AG04449 (cell line): ENCODE results near the gene RAD51B.

Experiments used
- CTCF ChIA-PET: fragments of 350-600 bp; formaldehyde crosslinking; extraction: SDS; loops from one replicate; lab custom pipeline; 2021; ENCODE audit warnings: antibody characterized with exemption; lab: Yijun Ruan, JAX
- POLR2A ChIA-PET: fragments of 400-600, 350-600 bp; formaldehyde crosslinking; extraction: SDS; loops from one replicate; lab custom pipeline; 2020; ENCODE audit warnings: antibody characterized with exemption, inconsistent platforms; lab: Yijun Ruan, JAX
- DNase-seq: peaks from one replicate; pipeline ENCODE4 v3.0.0-alpha.2; 2010; ENCODE audit warnings: low read depth, low spot score
- H3K4me3 ChIP-seq: 2 replicates; pipeline ENCODE4 v1.5.1; 2011; ENCODE audit warnings: low read depth, mild to moderate bottlenecking, control low read depth, low read length
- TF ChIP-seq, protein P1 (sequence below): IDR thresholded peaks from one replicate; pipeline ENCODE4 v1.5.1; 2011; ENCODE audit warnings: mild to moderate bottlenecking, moderate library complexity, low read length, control low read depth, inconsistent platforms; ENCODE audit not compliant: insufficient read depth; ENCODE audit errors: missing control alignments

The RAD51B gene

DNA sequence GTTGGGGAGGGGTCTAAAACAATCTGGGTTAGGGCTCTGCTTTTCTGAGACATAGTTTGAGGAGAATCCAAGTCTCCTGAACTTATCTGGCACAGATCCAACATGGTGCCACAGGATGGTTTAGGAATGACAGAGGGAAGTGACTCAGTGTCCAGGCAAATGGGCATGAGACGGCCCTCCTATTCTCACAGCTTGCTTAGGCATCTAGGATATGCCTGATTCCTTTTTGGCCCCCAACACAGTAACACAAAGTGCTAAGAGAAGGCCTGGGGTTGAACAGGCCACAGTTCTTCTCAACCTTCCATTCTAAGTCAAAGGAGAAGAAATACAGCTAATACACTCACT is 855.6 kb downstream of the RAD51B start:
- TF ChIP-seq, protein P1, sequence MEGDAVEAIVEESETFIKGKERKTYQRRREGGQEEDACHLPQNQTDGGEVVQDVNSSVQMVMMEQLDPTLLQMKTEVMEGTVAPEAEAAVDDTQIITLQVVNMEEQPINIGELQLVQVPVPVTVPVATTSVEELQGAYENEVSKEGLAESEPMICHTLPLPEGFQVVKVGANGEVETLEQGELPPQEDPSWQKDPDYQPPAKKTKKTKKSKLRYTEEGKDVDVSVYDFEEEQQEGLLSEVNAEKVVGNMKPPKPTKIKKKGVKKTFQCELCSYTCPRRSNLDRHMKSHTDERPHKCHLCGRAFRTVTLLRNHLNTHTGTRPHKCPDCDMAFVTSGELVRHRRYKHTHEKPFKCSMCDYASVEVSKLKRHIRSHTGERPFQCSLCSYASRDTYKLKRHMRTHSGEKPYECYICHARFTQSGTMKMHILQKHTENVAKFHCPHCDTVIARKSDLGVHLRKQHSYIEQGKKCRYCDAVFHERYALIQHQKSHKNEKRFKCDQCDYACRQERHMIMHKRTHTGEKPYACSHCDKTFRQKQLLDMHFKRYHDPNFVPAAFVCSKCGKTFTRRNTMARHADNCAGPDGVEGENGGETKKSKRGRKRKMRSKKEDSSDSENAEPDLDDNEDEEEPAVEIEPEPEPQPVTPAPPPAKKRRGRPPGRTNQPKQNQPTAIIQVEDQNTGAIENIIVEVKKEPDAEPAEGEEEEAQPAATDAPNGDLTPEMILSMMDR: no peak

GRCh38 chr14:68676511-68676943 is 856.9 kb downstream of the RAD51B start:
- TF ChIP-seq, protein P1: no peak
- H3K4me3 ChIP-seq: no peak overlapping the region
- ChIA-PET CTCF (interaction anchor here (1.2 to 2.7 kb wide), 2 partner anchors 10 to 20 kb away, joined by 3 to 17 read pairs; no protein-coding TSS in a partner anchor), POLR2A (interaction anchor here (0.9 to 1.2 kb wide), 2 partner anchors 113 to 117 kb away, joined by 3 to 4 read pairs; no protein-coding TSS in a partner anchor)
- no peak for DNase-seq

More for the DNA sequence above, 855.6 kb downstream of the RAD51B start:
- DNase-seq: no peak
- no peak overlapping the region for H3K4me3 ChIP-seq
- POLR2A ChIA-PET: no interaction called here
- CTCF ChIA-PET: interaction anchor here (0.9 to 1.3 kb wide), 2 partner anchors 14 to 113 kb away, joined by 3 to 5 read pairs; no protein-coding TSS in a partner anchor

DNA sequence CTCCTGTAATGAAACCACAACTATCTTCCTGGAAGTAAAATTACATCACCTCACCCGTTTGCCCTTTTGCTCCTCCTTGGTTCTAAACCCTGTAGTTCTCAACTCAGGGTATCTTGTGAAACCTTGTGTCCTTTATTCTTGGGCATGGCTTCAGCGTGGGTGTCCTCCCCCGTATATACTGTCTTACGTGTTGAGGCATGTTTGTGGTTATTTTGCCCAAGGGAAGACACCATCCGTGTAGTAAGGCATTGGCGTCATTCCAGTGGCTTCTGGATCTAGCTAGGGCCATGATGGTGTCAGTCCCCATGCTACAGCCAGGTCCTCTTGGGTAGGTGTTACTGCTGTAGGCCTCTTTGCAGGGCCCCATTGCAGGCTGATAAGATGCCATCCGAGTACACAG is 857.9 kb downstream of the RAD51B start:
- TF ChIP-seq, protein P1: no peak
- H3K4me3 ChIP-seq: no peak overlapping the region
- no peak for DNase-seq
- ChIA-PET CTCF (interaction anchor here (0.8 to 2.7 kb wide), 5 partner anchors 11 to 129 kb away, joined by 3 to 17 read pairs (median 3); no protein-coding TSS in a partner anchor), POLR2A (no interaction called here)

DNA sequence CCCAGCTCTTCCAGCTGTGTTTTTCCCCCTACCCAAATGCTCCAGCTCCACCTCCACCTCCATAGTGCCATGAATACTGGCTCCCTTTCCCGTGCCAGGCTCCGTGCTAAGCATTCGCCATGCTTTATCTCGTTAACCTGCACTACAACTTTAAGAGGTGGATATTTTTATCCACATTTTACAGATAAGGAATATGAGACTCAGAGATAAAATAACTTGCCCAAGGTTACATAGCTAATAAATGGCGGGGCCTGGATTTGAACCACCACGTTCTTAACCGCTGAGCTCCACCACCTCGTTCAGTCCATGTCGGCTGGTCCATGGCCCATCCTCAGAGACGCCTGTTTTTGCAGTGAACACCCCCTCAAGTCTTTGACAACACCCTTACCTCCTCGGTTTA is 858.3 kb downstream of the RAD51B start:
- DNase-seq: no peak
- no peak overlapping the region for H3K4me3 ChIP-seq
- TF ChIP-seq, protein P1: no peak
- ChIA-PET POLR2A (no interaction called here), CTCF (interaction anchor here (0.6 to 2.7 kb wide), 5 partner anchors 12 to 136 kb away, joined by 3 to 17 read pairs (median 3); no protein-coding TSS in a partner anchor)

DNA sequence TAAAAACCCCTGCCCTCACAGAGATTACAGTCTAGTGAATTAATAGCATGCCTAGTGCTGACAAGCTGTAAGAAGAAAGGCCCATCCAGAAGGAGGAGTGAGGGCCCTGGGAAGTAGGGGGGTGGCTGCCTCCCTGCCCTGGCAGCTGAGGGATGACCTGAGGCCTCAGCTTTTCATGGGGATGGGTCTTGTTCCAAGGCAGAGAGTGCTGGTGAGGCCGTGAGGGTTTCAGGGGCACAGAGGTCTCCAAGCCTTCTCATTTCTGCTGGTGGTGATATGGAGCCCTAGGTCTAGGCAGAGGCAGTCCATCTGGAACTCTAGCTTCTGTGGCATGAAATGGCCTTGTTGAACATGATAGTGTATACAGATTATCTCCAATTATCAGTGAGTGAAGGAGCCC is 858.9 kb downstream of the RAD51B start:
- CTCF ChIA-PET: interaction anchor here (0.6 to 2.7 kb wide), 3 partner anchors 12 to 136 kb away, joined by 3 to 17 read pairs (median 3); no protein-coding TSS in a partner anchor
- POLR2A ChIA-PET: no interaction called here
- TF ChIP-seq, protein P1: no peak
- DNase-seq: no peak
- no peak overlapping the region for H3K4me3 ChIP-seq

GRCh38 chr14:68679301-68679700 is 859.7 kb downstream of the RAD51B start:
- TF ChIP-seq, protein P1: no peak
- POLR2A ChIA-PET: no interaction called here

More at GRCh38 chr14:68679301-68679700, 859.7 kb downstream of the RAD51B start:
- CTCF ChIA-PET: no interaction called here
- no peak for DNase-seq
- no peak overlapping the region for H3K4me3 ChIP-seq
